DND-41 (cell line): ENCODE data around the gene GRHL3.

Source experiments
- ATAC-seq: fragments of 200-7000 bp; cut with Tn5 transposase; 3 replicates; pipeline ENCODE4 v1.9.1; 2021; ENCODE audit warnings: low read depth; ENCODE audit not compliant: insufficient read depth
- DNase-seq: peaks from one replicate; pipeline ENCODE4 v3.0.0-alpha.2; 2020
- H2AFZ ChIP-seq: 2 replicates; pipeline ENCODE4 v1.6.0; 2012; ENCODE audit warnings: low read depth, low read length
- H3K27ac ChIP-seq: 2 replicates; pipeline ENCODE4 v1.5.1; 2012; ENCODE audit warnings: low read length, inconsistent platforms
- H3K27me3 ChIP-seq: fragments of 200-600 bp; sonication (generic); 2 replicates; pipeline ENCODE4 v1.6.0; 2012; ENCODE audit warnings: low read length, mild to moderate bottlenecking, inconsistent platforms; ENCODE audit not compliant: insufficient read depth, poor library complexity
- H3K36me3 ChIP-seq: 2 replicates; pipeline ENCODE4 v1.5.1; 2012; ENCODE audit warnings: low read length, inconsistent platforms; ENCODE audit not compliant: insufficient read depth
- H3K4me1 ChIP-seq: 2 replicates; pipeline ENCODE4 v1.5.1; 2012; ENCODE audit warnings: mild to moderate bottlenecking, low read length; ENCODE audit not compliant: insufficient read depth
- H3K4me2 ChIP-seq: 2 replicates; pipeline ENCODE4 v1.6.0; 2012; ENCODE audit warnings: mild to moderate bottlenecking, moderate library complexity, low read length, inconsistent platforms; ENCODE audit not compliant: insufficient read depth
- H3K4me3 ChIP-seq, 2 experiments: fragments of 200-600 bp in 1 of 2; shearing (Covaris generic) in 1 of 2; 2 replicates each; pipeline ENCODE4 v1.5.1; 2012 to 2016; ENCODE audit warnings: inconsistent platforms in 2 of 2, low read length in 2 of 2, mild to moderate bottlenecking in 2 of 2, low read depth in 1 of 2, moderate library complexity in 1 of 2
- H3K79me2 ChIP-seq: 2 replicates; pipeline ENCODE4 v1.6.0; 2012; ENCODE audit warnings: low read length, inconsistent platforms; ENCODE audit not compliant: insufficient read depth
- H3K9ac ChIP-seq: 2 replicates; pipeline ENCODE4 v1.6.0; 2012; ENCODE audit warnings: low read depth, mild to moderate bottlenecking, inconsistent platforms, low read length, moderate library complexity
- H3K9me3 ChIP-seq: 2 replicates; pipeline ENCODE4 v1.5.1; 2012; ENCODE audit warnings: low read length, moderate library complexity, mild to moderate bottlenecking, inconsistent platforms; ENCODE audit not compliant: insufficient read depth, severe bottlenecking
- H4K20me1 ChIP-seq: 2 replicates; pipeline ENCODE4 v1.6.0; 2012; ENCODE audit warnings: low read length; ENCODE audit not compliant: insufficient read depth
- CTCF ChIP-seq: IDR thresholded peaks from 2 replicates; pipeline ENCODE4 v1.5.1; 2012; ENCODE audit warnings: borderline replicate concordance, low read length, moderate library complexity, mild to moderate bottlenecking; ENCODE audit not compliant: poor library complexity, severe bottlenecking; ENCODE audit errors: extremely low read depth
- EZH2 ChIP-seq: IDR thresholded peaks from 3 replicates; pipeline ENCODE4 v1.6.1; 2012; ENCODE audit warnings: borderline replicate concordance, low read depth, mild to moderate bottlenecking, moderate library complexity, low read length, inconsistent platforms; ENCODE audit not compliant: severe bottlenecking

Gene GRHL3

GRCh38 chr1:24373044-24373443 is 53.9 kb downstream of the GRHL3 start:
- Histone ChIP-seq H3K9me3 (no peaks in the 10 kb centered on the region), H3K27me3 (peaks cover 11% of the 10 kb centered on the region), H3K4me1 (no peaks in the 10 kb centered on the region), H3K4me3 (no peak overlapping the region), H2AFZ (no peak overlapping the region), H3K27ac (no peak overlapping the region), H4K20me1 (peaks cover 3% of the 10 kb centered on the region; the same call in 1 of the 2 replicates), H3K9ac (no peak overlapping the region), H3K4me2 (no peak overlapping the region), H3K79me2 (no peaks in the 10 kb centered on the region), H3K36me3 (no peaks in the 10 kb centered on the region)
- no peak for DNase-seq
- TF ChIP-seq CTCF (no peak), EZH2 (no peak)
- ATAC-seq, result no peak

- TF ChIP-seq CTCF (no peak), EZH2 (no peak)
- DNase-seq, result no peak
- Histone ChIP-seq H3K9ac (no peak overlapping the region), H4K20me1 (no peaks in the 10 kb centered on the region), H3K4me1 (no peaks in the 10 kb centered on the region), H3K27me3 (peaks cover 10% of the 10 kb centered on the region), H3K4me2 (no peak overlapping the region), H3K79me2 (no peaks in the 10 kb centered on the region), H3K9me3 (no peaks in the 10 kb centered on the region), H3K27ac (no peak overlapping the region), H3K36me3 (no peaks in the 10 kb centered on the region), H3K4me3 (no peak overlapping the region), H2AFZ (no peak overlapping the region)
- no peak for ATAC-seq
These were observed 54.6 kb downstream of the GRHL3 start for GRCh38 chr1:24373710-24374109.

- Histone ChIP-seq H2AFZ (no peak overlapping the region), H3K4me2 (no peak overlapping the region), H4K20me1 (no peaks in the 10 kb centered on the region), H3K4me1 (no peaks in the 10 kb centered on the region), H3K36me3 (no peaks in the 10 kb centered on the region), H3K79me2 (no peaks in the 10 kb centered on the region), H3K9me3 (no peaks in the 10 kb centered on the region), H3K4me3 (no peak overlapping the region), H3K27me3 (peaks cover 16% of the 10 kb centered on the region), H3K9ac (no peak overlapping the region), H3K27ac (no peak overlapping the region)
- ATAC-seq (no peak), DNase-seq (no peak)
- TF ChIP-seq CTCF (no peak), EZH2 (no peak)
These were observed 56.0 kb downstream of the GRHL3 start for GRCh38 chr1:24374891-24375786.
